Ovary (tissue), 3 donors: ENCODE measurements around the gene PTPDC1.

Experiments
- EP300 ChIP-seq: sonication (generic); formaldehyde crosslinking; IDR thresholded peaks from one replicate; pipeline ENCODE4 v1.6.1; 2017; ENCODE audit warnings: antibody characterized with exemption
- POLR2A ChIP-seq: fragments of 450-650 bp; IDR thresholded peaks from one replicate; pipeline ENCODE4 v1.6.1; 2017; ENCODE audit warnings: antibody characterized with exemption, mild to moderate bottlenecking, moderate library complexity
- TF ChIP-seq, protein P1 (sequence below), 3 donors: fragments of 450-650 bp in 2 of 3; fragments of 200-600 bp in 1 of 3; IDR thresholded peaks; one replicate each; pipeline versions ENCODE4 v1.5.1 to v1.8.0; 2016 to 2022; ENCODE audit warnings: antibody characterized with exemption in 3 of 3, mild to moderate bottlenecking in 1 of 3
- donor health status: DM: no; HTN: no; CAD: no.

DNA sequence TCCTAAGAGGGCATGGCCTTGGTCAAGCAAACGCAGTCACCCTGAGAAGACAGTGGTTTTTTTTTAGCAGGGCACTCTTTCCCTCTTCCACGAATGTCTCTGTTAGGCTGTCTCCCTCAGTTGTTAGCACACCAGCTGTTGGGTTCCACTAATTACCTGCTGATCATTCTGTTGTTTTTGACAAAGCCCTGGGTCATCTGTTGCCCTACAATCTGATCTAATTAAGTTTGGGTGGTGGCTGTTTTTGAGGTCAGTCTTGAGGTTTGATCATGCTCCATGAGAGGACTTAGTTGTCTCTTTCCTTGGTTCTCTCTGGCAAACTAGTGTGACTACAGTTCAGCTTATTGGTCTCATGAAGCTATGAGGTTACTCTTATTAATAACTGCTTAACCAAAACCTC lies 5.0 kb upstream of the PTPDC1 start:
- TF ChIP-seq, protein P1, sequence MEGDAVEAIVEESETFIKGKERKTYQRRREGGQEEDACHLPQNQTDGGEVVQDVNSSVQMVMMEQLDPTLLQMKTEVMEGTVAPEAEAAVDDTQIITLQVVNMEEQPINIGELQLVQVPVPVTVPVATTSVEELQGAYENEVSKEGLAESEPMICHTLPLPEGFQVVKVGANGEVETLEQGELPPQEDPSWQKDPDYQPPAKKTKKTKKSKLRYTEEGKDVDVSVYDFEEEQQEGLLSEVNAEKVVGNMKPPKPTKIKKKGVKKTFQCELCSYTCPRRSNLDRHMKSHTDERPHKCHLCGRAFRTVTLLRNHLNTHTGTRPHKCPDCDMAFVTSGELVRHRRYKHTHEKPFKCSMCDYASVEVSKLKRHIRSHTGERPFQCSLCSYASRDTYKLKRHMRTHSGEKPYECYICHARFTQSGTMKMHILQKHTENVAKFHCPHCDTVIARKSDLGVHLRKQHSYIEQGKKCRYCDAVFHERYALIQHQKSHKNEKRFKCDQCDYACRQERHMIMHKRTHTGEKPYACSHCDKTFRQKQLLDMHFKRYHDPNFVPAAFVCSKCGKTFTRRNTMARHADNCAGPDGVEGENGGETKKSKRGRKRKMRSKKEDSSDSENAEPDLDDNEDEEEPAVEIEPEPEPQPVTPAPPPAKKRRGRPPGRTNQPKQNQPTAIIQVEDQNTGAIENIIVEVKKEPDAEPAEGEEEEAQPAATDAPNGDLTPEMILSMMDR (IDR thresholded peaks at IDR 0.05), result no peak
- TF ChIP-seq POLR2A (no peak), EP300 (no peak)
